Loucy (cell line): ENCODE measurements around the gene RALGPS1.

ENCODE experiments used
- H2AFZ ChIP-seq: fragments of 200-600 bp; sonication (generic); 2 replicates; pipeline ENCODE4 v1.6.0; 2016; ENCODE audit warnings: antibody characterized with exemption, mild to moderate bottlenecking, low read length, moderate library complexity
- H3F3A ChIP-seq: fragments of 200-600 bp; 2 replicates; pipeline ENCODE4 v1.6.0; 2016; ENCODE audit warnings: antibody characterized with exemption, low read depth, mild to moderate bottlenecking
- H3K27me3 ChIP-seq: fragments of 200-600 bp; sonication (generic); 2 replicates; pipeline ENCODE4 v1.6.1; 2014; ENCODE audit warnings: low read length, mild to moderate bottlenecking; ENCODE audit not compliant: insufficient read depth, poor library complexity, severe bottlenecking
- H3K36me3 ChIP-seq: fragments of 200-600 bp; sonication (generic); 2 replicates; pipeline ENCODE4 v1.6.1; 2016; ENCODE audit warnings: low read length; ENCODE audit not compliant: insufficient read depth
- H3K4me1 ChIP-seq: fragments of 200-600 bp; sonication (generic); 2 replicates; pipeline ENCODE4 v1.5.1; 2014; ENCODE audit warnings: low read length, mild to moderate bottlenecking; ENCODE audit not compliant: insufficient read depth, poor library complexity, severe bottlenecking
- H3K4me2 ChIP-seq: fragments of 200-600 bp; sonication (generic); 2 replicates; pipeline ENCODE4 v1.6.0; 2014; ENCODE audit warnings: antibody characterized with exemption, low read length, low read depth, mild to moderate bottlenecking; ENCODE audit not compliant: poor library complexity, severe bottlenecking
- H3K4me3 ChIP-seq: fragments of 200-600 bp; sonication (generic); 2 replicates; pipeline ENCODE4 v1.5.1; 2014; ENCODE audit warnings: low read length, mild to moderate bottlenecking, mixed read lengths; ENCODE audit not compliant: poor library complexity, severe bottlenecking
- H3K79me2 ChIP-seq: fragments of 200-600 bp; sonication (generic); 2 replicates; pipeline ENCODE4 v1.6.1; 2014; ENCODE audit warnings: low read length; ENCODE audit not compliant: insufficient read depth
- H3K9ac ChIP-seq: fragments of 200-600 bp; sonication (generic); 2 replicates; pipeline ENCODE4 v1.6.0; 2014; ENCODE audit warnings: mild to moderate bottlenecking, low read depth, low read length, moderate library complexity; ENCODE audit not compliant: poor library complexity, severe bottlenecking
- H3K9me2 ChIP-seq: fragments of 200-600 bp; sonication (generic); replicated peaks from 2 replicates; pipeline ENCODE4 v1.6.1; 2016; ENCODE audit warnings: low read depth, low read length, mixed read lengths
- H3K9me3 ChIP-seq: fragments of 200-600 bp; sonication (generic); 2 replicates; pipeline ENCODE4 v1.6.1; 2014; ENCODE audit warnings: mild to moderate bottlenecking, antibody characterized with exemption, low read length, low read depth; ENCODE audit not compliant: insufficient read depth
- H4K20me1 ChIP-seq: fragments of 200-600 bp; sonication (generic); 2 replicates; pipeline ENCODE4 v1.6.0; 2014; ENCODE audit warnings: antibody characterized with exemption, low read length, mild to moderate bottlenecking; ENCODE audit not compliant: insufficient read depth, poor library complexity, severe bottlenecking
- EZH2phosphoT487 ChIP-seq: fragments of 200-600 bp; IDR thresholded peaks from 2 replicates; pipeline ENCODE4 v1.6.1; 2018; ENCODE audit warnings: antibody characterized with exemption, mild to moderate bottlenecking, moderate library complexity, borderline replicate concordance
- TF ChIP-seq, protein P1 (sequence below): fragments of 200-600 bp; sonication (generic); conservative IDR thresholded peaks from 2 replicates; pipeline ENCODE4 v1.5.1; 2014; ENCODE audit warnings: mild to moderate bottlenecking, antibody characterized with exemption, low read length

The RALGPS1 gene

DNA sequence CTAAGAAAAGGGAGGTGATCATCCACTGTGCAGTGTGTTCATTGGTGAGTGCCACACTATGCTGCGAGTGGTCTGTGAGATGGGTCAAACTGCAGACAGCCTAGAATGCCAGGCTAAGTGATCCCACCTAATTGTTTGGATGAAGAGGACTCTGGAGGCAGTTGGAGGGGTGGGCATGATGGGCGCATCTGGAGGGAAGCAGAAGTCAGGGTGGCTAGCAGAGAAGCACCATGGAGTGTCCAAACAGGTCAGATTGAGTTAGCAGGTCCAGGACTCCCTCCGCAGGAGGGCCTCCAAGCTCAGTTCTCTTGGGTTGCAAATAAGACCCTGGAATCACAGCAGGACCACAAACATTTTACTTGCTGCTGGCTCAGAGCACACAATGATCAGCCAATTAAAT is 227.7 kb downstream of the RALGPS1 start:
- H3K9ac ChIP-seq: no peak overlapping the region
- H2AFZ ChIP-seq: no peak overlapping the region
- no peaks in the 10 kb centered on the region for H3F3A ChIP-seq
- no peak overlapping the region for H3K4me3 ChIP-seq
- H3K36me3 ChIP-seq: no peaks in the 10 kb centered on the region
- H3K4me1 ChIP-seq: no peaks in the 10 kb centered on the region
- H3K79me2 ChIP-seq: no peaks in the 10 kb centered on the region
- no peak overlapping the region for H3K4me2 ChIP-seq
- TF ChIP-seq EZH2phosphoT487: no peak
- H3K9me3 ChIP-seq: no peaks in the 10 kb centered on the region
- H3K9me2 ChIP-seq: no peaks in the 10 kb centered on the region
- H3K27me3 ChIP-seq: no peaks in the 10 kb centered on the region
- no peaks in the 10 kb centered on the region for H4K20me1 ChIP-seq

DNA sequence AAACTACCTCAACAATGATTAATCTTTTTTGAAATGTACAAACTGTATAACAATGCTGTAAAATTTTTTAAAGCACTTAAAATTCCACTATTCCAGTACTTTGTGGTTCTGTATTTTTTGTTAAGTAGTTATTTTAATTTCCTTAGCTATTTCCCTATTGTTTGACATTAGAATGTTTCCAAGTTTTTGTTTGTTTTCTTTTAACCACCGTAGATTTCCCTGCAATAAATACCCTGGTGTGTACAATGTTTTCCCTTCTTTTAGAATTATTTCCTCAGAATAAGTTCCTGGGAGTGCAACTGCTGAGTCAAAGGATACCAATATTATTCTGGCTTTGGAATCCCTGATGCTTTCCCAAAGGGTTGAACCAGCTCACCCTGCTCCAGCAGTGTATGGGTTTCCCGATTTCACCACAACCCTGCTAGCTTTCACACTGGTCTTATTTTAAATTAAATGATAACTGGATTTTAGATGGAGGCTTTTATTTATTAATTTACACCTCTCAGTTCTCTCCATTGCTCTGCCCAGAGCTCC is 228.4 kb downstream of the RALGPS1 start:
- no peaks in the 10 kb centered on the region for H3K4me1 ChIP-seq
- no peak for TF ChIP-seq EZH2phosphoT487
- TF ChIP-seq, protein P1, sequence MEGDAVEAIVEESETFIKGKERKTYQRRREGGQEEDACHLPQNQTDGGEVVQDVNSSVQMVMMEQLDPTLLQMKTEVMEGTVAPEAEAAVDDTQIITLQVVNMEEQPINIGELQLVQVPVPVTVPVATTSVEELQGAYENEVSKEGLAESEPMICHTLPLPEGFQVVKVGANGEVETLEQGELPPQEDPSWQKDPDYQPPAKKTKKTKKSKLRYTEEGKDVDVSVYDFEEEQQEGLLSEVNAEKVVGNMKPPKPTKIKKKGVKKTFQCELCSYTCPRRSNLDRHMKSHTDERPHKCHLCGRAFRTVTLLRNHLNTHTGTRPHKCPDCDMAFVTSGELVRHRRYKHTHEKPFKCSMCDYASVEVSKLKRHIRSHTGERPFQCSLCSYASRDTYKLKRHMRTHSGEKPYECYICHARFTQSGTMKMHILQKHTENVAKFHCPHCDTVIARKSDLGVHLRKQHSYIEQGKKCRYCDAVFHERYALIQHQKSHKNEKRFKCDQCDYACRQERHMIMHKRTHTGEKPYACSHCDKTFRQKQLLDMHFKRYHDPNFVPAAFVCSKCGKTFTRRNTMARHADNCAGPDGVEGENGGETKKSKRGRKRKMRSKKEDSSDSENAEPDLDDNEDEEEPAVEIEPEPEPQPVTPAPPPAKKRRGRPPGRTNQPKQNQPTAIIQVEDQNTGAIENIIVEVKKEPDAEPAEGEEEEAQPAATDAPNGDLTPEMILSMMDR: no peak
- no peaks in the 10 kb centered on the region for H3K27me3 ChIP-seq
- H3F3A ChIP-seq: no peaks in the 10 kb centered on the region
- no peaks in the 10 kb centered on the region for H3K36me3 ChIP-seq
- no peaks in the 10 kb centered on the region for H4K20me1 ChIP-seq
- H3K4me3 ChIP-seq: no peak overlapping the region
- no peak overlapping the region for H3K4me2 ChIP-seq
- H3K9me2 ChIP-seq: no peaks in the 10 kb centered on the region
- no peak overlapping the region for H3K9ac ChIP-seq
- H3K79me2 ChIP-seq: no peaks in the 10 kb centered on the region
- no peak overlapping the region for H2AFZ ChIP-seq
- H3K9me3 ChIP-seq: no peaks in the 10 kb centered on the region

DNA sequence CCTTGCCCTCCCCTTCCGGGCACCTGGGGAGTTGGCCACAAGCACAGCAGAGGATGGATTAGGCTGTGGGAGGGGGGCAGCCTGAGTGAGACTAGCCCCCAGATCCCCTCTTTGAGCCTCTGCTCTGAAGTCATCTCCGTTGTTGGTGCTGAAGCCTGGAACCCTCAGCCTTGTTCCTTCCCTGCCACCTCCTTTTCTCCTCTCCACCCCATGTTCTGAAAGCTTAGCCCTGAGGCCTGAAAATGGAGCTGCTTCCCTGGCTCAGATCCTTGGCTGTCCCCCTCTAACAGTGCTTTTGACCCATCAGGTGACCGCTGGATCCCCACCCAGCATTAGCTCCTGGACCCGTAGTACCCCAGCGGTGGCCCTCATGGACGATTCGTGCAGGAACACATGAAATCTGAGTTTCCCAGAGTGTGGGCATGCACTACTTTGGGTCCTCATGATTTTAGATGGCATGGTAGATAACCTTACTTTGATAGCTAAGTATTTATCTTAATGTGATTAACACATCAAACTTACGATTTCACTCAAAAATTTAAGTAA is 229.4 kb downstream of the RALGPS1 start:
- H3K4me1 ChIP-seq: no peaks in the 10 kb centered on the region
- H3K9me3 ChIP-seq: no peaks in the 10 kb centered on the region
- H3K9ac ChIP-seq: no peak overlapping the region
- H2AFZ ChIP-seq: no peak overlapping the region
- H3K27me3 ChIP-seq: no peaks in the 10 kb centered on the region
- no peaks in the 10 kb centered on the region for H4K20me1 ChIP-seq
- H3K4me3 ChIP-seq: no peak overlapping the region
- no peaks in the 10 kb centered on the region for H3K9me2 ChIP-seq
- H3K4me2 ChIP-seq: no peak overlapping the region
- TF ChIP-seq, protein P1: no peak
- TF ChIP-seq EZH2phosphoT487: no peak
- H3F3A ChIP-seq: no peaks in the 10 kb centered on the region
- H3K79me2 ChIP-seq: no peaks in the 10 kb centered on the region
- no peaks in the 10 kb centered on the region for H3K36me3 ChIP-seq
